Stimulated activated CD4-positive, alpha-beta T cell treated with anti-CD3 and anti-CD28 coated beads, TNF-alpha, amount 100 ng/mL, for 48 hours (primary cell): ENCODE data around the gene GDPD5.
A peak's percentile ranks its signal among the peaks of the same experiment; 100 is the strongest.
"Not testable (repeated sequence)": the region's sequence is repeated elsewhere in the genome, so short reads cannot be mapped to it uniquely, and the experiment has no call there.

Experiments
- DNase-seq, 3 donors: peaks; one replicate each; pipeline ENCODE4 v3.0.0-alpha.2; 2020; ENCODE audit warnings: low read depth in 3 of 3

GDPD5 gene

GRCh38 chr11:75429902-75430713, 95.6 kb downstream of the GDPD5 start:
- peak; percentile 39 to 54 (median 43) for DNase-seq

DNA sequence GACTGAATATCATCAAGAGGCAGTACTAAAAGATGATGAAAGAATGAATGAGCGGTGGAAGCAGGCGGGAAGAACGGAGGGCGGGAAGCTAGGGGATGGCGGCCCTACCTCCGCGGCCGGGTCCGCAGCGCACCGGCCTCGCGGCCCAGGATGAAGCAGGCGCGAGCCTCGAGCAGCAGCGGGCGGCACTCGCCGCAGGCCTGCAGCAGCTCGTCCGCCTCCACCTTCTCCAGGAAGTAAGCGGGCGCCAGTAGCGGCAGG, 96.2 kb downstream of the GDPD5 start:
- DNase-seq = no peak

DNA sequence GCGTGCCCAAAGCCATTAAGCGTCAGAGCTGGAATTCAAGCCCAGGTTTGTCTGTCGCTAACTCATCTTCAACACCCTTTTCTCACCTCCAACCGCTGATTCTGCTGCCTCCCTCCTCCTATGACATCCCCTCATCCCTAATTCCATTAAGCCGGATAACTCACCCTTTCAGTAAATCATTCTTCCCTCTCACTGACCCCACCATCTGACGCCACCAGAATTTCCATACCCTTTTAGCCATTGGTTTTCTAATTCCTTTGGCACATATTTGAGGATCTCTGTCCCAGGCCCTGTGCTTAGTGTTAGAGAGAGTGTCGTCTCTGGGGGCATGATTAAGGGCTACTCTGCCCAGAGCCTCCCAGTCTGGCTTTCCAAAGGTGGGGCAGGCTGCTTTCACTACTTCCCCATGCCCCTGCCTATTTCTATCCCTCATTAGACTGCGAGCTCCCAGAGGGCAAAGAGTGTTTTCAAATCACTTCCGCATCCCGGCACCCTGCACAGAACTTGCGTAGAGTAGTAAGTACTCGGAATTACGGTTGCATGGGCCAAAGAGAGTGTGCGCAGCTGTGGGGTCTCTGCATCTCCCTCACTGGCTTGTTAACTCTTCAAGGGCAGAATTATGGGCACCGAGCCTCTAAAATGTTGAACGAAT, 96.6 kb downstream of the GDPD5 start:
- no peak for DNase-seq

DNA sequence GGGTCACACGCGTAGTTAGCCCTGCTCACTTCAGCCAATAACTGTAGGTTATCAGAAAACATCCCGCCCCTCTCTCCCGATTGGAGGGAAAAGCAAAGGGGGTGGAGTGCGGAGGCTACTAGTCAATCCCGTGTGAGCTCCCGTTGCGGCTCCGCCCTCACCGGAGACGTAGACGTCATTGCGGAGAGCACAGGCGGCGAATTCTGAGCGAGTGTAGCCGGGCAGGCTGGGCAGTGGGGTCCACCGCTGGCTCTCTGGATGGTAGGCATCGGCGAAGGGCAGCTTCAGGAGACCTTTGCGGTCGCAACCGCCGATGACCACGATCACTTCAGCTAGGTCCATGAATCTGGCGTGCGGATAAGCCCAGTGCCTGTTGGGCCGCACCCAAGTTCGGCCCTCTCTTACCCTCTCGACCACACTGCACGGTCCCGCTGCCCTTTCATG, 97.4 kb downstream of the GDPD5 start:
- peak; percentile 37 to 75 (median 52) for DNase-seq

GRCh38 chr11:75427181-75427580, 98.6 kb downstream of the GDPD5 start:
- no peak for DNase-seq

DNA sequence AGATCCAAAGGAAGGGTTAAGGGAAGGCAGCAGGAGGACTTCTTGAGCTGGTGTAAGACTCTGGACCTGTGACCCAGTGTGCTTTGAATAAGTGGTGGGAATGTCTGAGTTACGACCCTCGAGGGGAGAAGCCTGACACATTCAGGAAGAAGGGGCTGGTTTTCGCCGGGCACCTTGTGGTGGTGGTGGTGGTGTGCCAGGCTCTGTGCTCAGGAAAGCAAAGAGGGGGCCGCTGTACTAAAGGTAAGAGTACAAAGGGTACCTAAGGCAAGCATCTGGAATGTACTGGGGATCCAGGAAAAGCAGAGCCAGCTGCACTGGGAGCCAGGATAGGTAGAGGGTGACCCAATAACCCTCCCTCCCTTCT, 99.0 kb downstream of the GDPD5 start:
- no peak for DNase-seq

DNA sequence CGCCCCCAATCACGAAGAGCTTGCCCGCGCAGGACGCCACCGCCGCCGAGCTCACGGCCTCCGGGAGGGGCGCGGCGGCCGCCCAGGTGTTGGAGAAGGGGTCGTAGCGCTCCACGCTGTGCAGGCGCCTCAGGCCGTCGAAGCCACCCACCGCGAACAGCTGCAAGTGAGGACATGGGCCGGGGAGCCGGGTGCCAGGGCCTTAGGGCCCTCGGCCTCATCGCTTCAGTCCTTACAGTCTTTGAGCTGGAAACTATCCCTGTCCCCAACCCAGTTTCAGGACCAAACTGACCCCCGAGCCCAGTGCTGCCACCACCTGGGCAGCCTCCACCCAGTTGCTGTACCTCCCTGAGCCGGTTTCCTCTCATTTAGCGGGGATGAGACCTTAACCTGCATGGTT, 100.3 kb downstream of the GDPD5 start:
- no peak for DNase-seq

DNA sequence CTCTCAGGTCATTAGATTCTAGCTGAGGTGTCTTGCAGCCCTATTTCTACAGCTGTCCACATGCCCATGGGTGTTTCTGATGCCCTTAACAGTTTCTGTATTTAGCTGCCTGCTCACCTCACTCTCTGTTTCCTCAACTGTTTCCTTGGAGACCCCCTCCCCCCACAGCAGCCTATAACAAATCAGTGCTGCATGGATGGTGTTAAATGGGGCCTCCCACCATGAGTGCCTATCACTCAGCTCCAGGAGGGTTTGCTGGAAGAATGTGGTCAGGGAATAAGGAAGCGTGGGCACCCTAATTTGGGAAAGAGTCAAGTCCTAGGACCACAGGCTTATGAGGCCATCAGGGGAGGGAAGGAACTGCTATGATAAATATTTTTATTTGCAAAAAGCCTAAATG, 101.3 kb downstream of the GDPD5 start:
- no peak for DNase-seq

DNA sequence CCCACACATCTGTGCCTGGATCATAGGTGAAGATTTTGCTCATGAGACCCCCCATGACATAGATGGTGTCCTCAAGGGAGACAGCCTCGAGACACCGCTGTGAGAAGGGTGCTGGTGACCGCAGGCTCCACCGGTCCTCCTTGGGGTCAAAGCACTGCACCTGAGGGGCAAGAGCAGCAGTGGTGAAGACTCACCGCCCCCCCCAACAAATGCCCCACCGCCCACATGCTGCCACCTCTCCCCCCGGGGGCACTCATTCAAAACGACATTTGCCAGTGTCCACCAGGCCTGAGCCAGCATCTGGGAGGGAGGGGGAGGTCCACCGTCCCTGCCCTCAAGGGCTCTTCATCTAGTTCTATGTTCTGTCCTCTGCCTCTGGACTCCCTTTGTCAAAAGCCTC, 102.0 kb downstream of the GDPD5 start:
- no peak for DNase-seq

DNA sequence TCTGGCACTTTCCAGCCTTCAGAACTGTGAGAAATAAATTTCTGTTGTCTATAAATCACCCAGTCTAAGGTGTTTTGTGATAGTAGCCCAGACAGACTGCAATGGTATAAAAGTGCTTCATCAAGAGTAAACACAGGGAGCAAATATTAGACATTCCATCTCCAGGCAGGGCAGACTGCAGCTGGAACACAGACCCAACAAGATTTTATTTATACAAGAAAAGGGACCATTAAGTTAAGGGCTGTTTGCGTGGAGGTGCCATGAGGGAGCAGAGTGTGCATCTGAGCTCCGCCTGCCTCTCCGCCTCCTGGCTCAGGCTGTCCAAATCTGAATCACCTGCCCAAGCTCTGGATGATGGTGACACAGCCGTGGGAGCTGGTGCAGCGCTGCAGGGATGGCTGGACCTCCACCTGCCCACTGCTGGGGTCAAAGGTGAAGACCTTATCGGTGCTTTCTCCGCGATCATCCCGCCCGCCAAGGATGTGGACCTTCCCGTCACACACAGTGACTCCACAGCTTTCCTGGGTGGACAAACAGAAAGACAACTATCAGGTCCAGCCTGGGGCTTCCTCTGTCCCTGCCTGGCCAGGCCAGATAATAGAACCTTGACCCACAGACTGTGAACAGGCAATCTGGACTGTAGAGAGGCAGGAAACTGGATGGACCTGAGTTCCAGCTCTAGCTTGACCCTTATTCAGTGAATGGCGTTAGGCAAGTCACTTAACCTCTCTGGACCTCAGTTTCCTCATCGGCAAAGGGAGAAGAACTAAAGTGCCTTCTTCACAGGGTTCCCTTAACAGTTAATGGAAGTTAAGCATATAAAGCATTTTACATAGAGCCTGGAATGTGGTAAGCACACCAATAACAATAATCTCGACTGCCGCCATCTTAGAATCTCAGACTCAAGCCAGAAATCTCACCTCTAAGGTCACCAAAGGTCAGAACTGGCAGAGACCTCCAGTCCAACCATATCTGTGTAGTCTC, 103.2 kb downstream of the GDPD5 start:
- DNase-seq = no peak

- DNase-seq = no peak
Measured at GRCh38 chr11:75421902-75422247, 103.9 kb downstream of the GDPD5 start.

- DNase-seq = no peak
Measured at GRCh38 chr11:75421035-75421602, 104.6 kb downstream of the GDPD5 start.

DNA sequence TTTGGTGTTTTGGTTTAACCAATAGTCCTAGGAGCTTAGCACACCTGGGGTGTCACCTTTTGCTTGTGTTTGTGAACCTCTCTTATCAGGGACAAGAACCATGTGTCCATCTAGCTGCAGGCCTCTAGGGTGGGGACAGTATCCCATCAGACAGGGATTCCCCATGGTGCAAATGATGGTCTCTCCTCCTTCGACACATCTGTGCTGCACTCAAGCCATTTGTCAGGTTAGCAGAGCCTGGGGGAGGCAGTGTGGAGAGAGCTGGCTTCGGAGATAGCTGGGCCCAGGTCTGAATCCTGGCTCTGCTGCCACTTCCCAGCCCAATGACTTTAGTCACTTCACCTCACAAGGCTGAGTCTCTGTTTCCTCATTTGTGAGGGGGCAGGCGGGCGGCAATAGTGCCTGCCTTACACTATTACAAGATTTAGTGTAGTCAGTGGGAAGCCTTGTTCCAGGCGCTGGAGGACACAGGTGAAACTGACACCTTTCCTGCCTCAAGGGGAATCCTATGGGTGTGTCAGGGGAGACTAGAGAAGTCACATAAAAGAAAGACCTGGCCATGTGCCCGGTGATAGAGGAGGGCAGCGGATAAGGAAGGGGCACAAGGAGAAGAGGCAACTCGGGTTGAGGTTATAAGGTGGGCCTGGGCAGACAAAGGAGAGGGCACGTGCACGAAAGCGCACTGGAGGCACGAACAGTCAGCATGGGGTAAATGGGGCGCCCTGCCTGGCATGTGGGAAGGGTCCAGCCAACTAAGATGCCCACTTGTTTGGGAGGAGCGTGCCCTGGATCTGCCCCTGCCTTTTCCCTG, 105.3 kb downstream of the GDPD5 start:
- DNase-seq = no peak

- no peak for DNase-seq
Measured at GRCh38 chr11:75413864-75414263, 111.9 kb downstream of the GDPD5 start.

- not testable (repeated sequence) for DNase-seq
Measured at GRCh38 chr11:75413146-75413545, 112.6 kb downstream of the GDPD5 start.

DNA sequence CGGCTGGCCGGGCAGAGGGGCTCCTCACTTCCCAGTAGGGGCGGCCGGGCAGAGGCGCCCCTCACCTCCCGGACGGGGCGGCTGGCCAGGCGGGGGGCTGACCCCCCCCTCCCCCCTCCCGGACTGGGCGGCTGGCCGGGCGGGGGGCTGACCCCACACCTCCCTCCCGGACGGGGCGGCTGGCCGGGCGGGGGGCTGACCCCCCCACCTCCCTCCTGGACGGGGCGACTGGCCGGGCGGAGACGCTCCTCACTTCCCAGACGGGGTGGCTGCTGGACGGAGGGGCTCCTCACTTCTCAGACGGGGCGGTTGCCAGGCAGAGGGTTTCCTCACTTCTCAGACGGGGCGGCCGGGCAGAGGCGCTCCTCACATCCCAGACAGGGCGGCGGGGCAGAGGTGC, 115.8 kb downstream of the GDPD5 start:
- DNase-seq = not testable (repeated sequence)

DNA sequence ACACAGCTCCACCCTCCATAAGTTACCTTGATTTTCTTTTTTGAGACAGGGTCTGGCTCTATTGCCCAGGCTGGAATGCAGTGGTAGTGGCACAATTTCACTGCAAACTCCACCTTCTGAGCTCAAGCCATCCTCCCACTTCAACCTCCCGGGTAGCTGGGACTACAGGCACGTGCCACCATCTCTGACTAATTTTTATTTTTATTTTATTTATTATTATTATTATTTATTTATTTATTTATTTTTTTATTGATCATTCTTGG, 116.9 kb downstream of the GDPD5 start:
- DNase-seq = no peak

DNA sequence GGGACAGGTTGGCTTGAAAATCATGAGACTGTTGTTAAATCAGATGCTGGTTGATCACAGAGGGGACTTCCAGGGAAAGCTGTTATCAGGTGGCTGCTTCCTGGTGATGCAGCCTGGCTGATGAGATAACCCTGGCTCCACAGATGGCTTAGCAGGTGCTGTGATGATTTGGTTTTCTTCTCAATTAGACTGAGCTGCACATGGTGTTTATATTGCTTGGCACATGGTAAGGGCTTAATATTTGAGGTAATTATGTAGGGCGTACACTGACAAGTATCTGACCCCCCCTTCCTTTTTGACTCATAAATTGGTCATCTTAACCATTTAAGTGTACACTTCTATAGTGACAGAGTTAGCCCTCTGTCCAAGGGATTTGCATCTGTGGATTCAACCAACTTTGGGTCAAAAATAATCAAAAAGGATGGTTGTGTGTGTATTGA, 119.4 kb downstream of the GDPD5 start:
- no peak for DNase-seq

GRCh38 chr11:75403983-75404658, 121.6 kb downstream of the GDPD5 start:
- no peak for DNase-seq

- no peak for DNase-seq
Measured at GRCh38 chr11:75403037-75403436, 122.7 kb downstream of the GDPD5 start.
